CD4-positive, CD25-positive, alpha-beta regulatory T cell (primary cell): ENCODE results near the gene ITGB2. TPM values are rescaled to one million over a fixed set of nuclear protein-coding genes. Genes with fewer than 3 reads are reported as not detected.

Experiments
- ATAC-seq, 2 donors: fragments of 150-1000 bp; cut with Tn5 transposase; one replicate each; pipeline ENCODE4 v1.10.0; 2021; ENCODE audit warnings: low read depth in 2 of 2, moderate number of reproducible peaks in 2 of 2, moderate library complexity in 1 of 2
- DNase-seq, 3 donors: peaks; one replicate each; pipeline versions ENCODE4 v3.0.0 to v3.0.0-alpha.2; 2012 to 2022; ENCODE audit warnings: mixed read lengths in 1 of 3
- H3K27ac ChIP-seq: one replicate; pipeline ENCODE4 v1.7.0; 2013; ENCODE audit warnings: mild to moderate bottlenecking, low read length; ENCODE audit not compliant: insufficient read depth, poor library complexity, severe bottlenecking
- H3K27me3 ChIP-seq: one replicate; pipeline ENCODE4 v1.7.0; 2013; ENCODE audit warnings: low read length; ENCODE audit not compliant: control insufficient read depth, insufficient read depth
- H3K36me3 ChIP-seq: one replicate; pipeline ENCODE4 v1.7.0; 2013; ENCODE audit warnings: mild to moderate bottlenecking, low read length, moderate library complexity; ENCODE audit not compliant: control insufficient read depth, insufficient read depth
- H3K4me1 ChIP-seq: 2 replicates; pipeline ENCODE4 v1.7.0; 2013; ENCODE audit warnings: mild to moderate bottlenecking, low read length; ENCODE audit not compliant: insufficient read depth, control insufficient read depth, poor library complexity, severe bottlenecking
- H3K4me3 ChIP-seq: one replicate; pipeline ENCODE4 v1.7.0; 2013; ENCODE audit warnings: low read depth, mild to moderate bottlenecking, low read length, moderate library complexity
- H3K9me3 ChIP-seq, 2 experiments: 1 replicate in 1 of 2; 2 replicates in 1 of 2; pipeline ENCODE4 v1.7.0; 2013; ENCODE audit warnings: low read length in 2 of 2, mild to moderate bottlenecking in 1 of 2, moderate library complexity in 1 of 2; ENCODE audit not compliant: control insufficient read depth in 2 of 2
- H3K27ac Mint-ChIP-seq, 3 donors: one replicate each; pipeline ENCODE4 v1.8.0; 2020 to 2022; ENCODE audit warnings: mild to moderate bottlenecking in 3 of 3, mixed read lengths in 3 of 3, moderate library complexity in 2 of 3
- H3K27me3 Mint-ChIP-seq: one replicate; pipeline ENCODE4 v1.8.0; 2022; ENCODE audit warnings: mild to moderate bottlenecking, mixed read lengths
- H3K36me3 Mint-ChIP-seq: one replicate; pipeline ENCODE4 v1.8.0; 2020; ENCODE audit warnings: mixed read lengths
- H3K4me1 Mint-ChIP-seq, 4 donors: one replicate each; pipeline ENCODE4 v1.8.0; 2020 to 2022; ENCODE audit warnings: mixed read lengths in 4 of 4, mild to moderate bottlenecking in 1 of 4
- H3K4me3 Mint-ChIP-seq, 4 donors: one replicate each; pipeline ENCODE4 v1.8.0; 2020 to 2022; ENCODE audit warnings: mild to moderate bottlenecking in 4 of 4, mixed read lengths in 4 of 4, moderate library complexity in 3 of 4
- H3K9me3 Mint-ChIP-seq, 7 donors: one replicate each; pipeline ENCODE4 v1.8.0; 2020 to 2022; ENCODE audit warnings: mixed read lengths in 7 of 7, mild to moderate bottlenecking in 3 of 7, moderate library complexity in 2 of 7
- polyA plus RNA-seq, 4 donors: library from polyadenylated mRNA; unstranded; fragments of 300-500 nt; fragmentation: Illumina TruSeq; gene quantifications; one replicate each; pipeline ENCODE4 v1.2.3, GENCODE V29; 2021
- total RNA-seq: library from RNA; stranded (reverse); gene quantifications from one replicate; pipeline ENCODE4 v1.2.3, GENCODE V29; 2022

The ITGB2 gene
- total and polyA plus RNA-seq, 5 donors from 2014 or later: 411 to 519 (median 425) TPM

DNA sequence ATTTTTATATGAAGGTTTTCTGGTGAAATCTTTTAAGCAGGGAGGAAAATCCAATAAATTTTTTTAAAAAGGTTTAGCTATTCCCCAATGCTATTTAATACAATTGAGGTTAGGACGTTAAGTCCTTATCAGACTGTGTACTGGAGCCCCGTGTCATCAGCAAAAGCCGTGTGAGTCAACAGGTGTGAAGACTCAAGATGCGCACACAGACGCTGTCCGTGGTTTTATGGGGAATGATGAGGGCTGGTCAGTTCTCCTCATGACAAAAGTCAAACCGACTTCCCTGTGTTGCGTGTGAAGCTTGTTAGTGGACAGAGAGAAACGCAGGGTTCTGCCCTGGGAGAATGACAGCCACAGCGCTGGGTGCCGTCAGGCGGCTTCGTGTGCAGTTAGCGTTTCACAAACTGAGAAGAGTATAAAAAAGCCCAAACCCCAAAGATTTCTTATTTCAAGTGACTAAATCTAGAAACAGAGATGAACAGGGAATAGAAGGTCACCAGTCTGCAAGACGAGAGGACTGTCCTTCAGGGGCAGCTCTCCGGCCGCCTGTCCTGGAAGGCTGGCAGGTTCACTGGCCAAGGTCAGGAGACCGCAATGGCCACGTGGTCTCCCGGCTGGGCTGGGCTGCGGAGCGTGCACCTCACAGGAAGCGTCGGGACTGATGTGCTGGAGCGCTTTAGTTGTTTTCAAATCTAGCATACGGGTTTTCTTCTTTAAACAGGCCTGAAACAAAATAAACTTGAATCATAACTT lies 69.6 kb downstream of the ITGB2 start:
- ATAC-seq: no peak
- Mint-ChIP-seq H3K36me3 (peaks cover 17% of the 10 kb centered on the region), H3K9me3 (peaks cover 0 to 2% (median 0%) of the 10 kb centered on the region in 7 donors), H3K4me1 (peaks cover 0 to 45% (median 13%) of the 10 kb centered on the region in 4 donors), H3K4me3 (no peak overlapping the region), H3K27me3 (peaks cover 4% of the 10 kb centered on the region), H3K27ac (peak overlapping the region in 2 of 3 donors; percentile 59 to 74)
- no peak overlapping the region for H3K27ac ChIP-seq
- no peaks in the 10 kb centered on the region for H3K9me3 ChIP-seq
- H3K4me1 ChIP-seq: peaks cover 10% of the 10 kb centered on the region
- peaks cover 66% of the 10 kb centered on the region for H3K36me3 ChIP-seq
- no peak for DNase-seq
- no peak overlapping the region for H3K4me3 ChIP-seq
- no peaks in the 10 kb centered on the region for H3K27me3 ChIP-seq

DNA sequence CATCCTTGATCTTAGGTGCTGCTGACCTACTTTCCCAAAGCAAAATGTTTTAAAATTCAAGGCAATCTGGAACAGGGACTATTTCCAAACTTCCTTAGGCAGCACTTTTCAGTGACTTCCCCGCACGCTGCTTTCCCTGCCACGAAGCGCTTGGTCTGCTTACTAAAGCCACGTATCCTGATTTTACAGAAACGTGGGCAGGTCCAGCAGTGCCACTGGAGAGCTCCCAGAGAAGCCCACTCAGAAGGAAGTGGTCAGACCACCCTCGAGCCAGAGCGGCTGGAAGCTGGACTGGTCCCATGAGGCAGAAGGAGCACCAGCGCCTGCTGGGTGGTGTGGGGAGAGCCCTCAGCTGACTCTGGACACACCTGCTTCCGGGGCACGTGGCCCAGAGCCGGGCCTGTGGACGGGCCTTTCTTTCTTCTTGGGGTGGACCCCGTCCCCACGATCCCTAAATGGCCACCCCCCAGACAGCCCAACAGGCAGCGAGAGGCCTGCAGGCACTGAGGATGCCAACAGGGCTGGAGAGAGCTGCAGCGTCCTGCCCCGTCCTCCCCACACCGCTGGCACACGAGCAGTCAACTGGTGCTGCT lies 70.4 kb downstream of the ITGB2 start:
- peaks cover 5% of the 10 kb centered on the region for H3K27me3 Mint-ChIP-seq
- Histone ChIP-seq H3K4me1 (peaks cover 18% of the 10 kb centered on the region), H3K9me3 (no peaks in the 10 kb centered on the region), H3K27ac (no peak overlapping the region), H3K27me3 (no peaks in the 10 kb centered on the region), H3K4me3 (no peak overlapping the region), H3K36me3 (peaks cover 59% of the 10 kb centered on the region)
- no peak for DNase-seq
- H3K9me3 Mint-ChIP-seq: peaks cover 0 to 2% (median 0%) of the 10 kb centered on the region in 7 donors
- no peak for ATAC-seq
- no peak overlapping the region for H3K27ac Mint-ChIP-seq
- H3K4me1 Mint-ChIP-seq: peaks cover 0 to 46% (median 15%) of the 10 kb centered on the region in 4 donors
- H3K36me3 Mint-ChIP-seq: peaks cover 14% of the 10 kb centered on the region
- no peak overlapping the region for H3K4me3 Mint-ChIP-seq

DNA sequence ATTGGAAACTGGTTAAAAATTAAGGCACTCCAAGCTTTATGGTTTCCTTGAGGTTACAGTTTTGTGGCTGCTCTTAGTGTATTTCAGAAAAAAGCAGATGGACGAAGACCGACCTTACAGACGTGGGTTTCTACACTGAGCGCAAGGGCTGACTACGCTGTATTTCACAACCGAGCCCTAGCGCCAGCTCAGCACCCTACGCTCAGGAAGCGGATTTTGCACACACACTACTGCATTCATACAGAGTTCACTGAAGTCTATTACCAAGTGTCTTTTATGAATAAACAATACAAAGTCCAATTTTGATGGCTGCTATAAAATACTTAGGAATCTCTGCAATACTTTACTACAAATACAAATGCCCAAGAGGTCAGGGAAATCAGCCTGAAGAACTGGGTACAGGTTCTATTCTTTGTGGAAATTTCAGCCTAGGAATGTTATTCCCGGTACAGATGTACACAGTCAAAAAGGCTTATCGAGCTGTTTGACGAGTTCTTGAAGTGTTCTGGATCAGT lies 71.0 kb downstream of the ITGB2 start:
- H3K4me3 ChIP-seq: no peak overlapping the region
- peaks cover 52% of the 10 kb centered on the region for H3K36me3 ChIP-seq
- no peak overlapping the region for H3K27ac ChIP-seq
- peaks cover 0 to 42% (median 15%) of the 10 kb centered on the region in 4 donors for H3K4me1 Mint-ChIP-seq
- no peaks in the 10 kb centered on the region for H3K27me3 ChIP-seq
- H3K9me3 Mint-ChIP-seq: no peaks in the 10 kb centered on the region
- H3K27me3 Mint-ChIP-seq: peaks cover 8% of the 10 kb centered on the region
- no peaks in the 10 kb centered on the region for H3K9me3 ChIP-seq
- ATAC-seq (no peak), DNase-seq (no peak)
- H3K36me3 Mint-ChIP-seq: peaks cover 10% of the 10 kb centered on the region
- H3K4me3 Mint-ChIP-seq: peak overlapping the region in 1 of 4 donors; percentile 52
- H3K4me1 ChIP-seq: peaks cover 20% of the 10 kb centered on the region
- no peak overlapping the region for H3K27ac Mint-ChIP-seq

DNA sequence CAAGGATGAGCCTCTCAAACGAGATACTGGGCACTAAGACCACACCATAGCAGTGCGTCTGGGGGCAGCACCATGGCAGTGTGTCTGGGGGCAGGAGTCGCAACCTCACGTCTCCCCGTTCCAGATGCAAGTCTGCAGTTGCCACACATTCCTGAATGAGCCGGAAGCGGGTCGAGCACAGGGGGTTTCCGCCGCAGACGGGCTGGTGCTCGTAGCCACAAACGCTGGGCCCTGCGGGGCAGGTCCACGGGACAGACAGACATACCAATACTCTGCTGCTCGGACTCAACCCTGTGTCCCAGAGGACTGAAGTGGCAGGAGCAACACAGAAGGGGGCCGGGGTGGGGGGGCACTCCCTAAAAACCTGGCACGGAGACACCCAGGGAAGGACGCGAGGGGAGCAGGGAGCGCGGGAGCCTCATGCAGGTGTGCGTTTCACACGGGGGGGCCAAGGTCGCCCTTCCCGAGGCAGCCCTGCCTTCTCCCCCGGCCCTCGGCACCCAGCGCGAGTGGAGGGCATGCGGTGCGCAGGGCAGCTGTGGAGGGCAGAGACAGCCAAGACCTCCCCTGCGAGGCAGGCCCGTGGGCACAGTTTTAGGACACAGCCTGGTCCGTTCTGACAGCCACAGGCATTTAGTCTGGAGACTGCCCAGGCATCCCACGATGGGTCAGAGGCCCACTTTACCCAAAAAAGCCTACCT lies 71.7 kb downstream of the ITGB2 start:
- no peak overlapping the region for H3K27ac Mint-ChIP-seq
- Histone ChIP-seq H3K4me3 (no peak overlapping the region), H3K36me3 (peaks cover 46% of the 10 kb centered on the region), H3K9me3 (no peaks in the 10 kb centered on the region), H3K27me3 (no peaks in the 10 kb centered on the region), H3K27ac (no peak overlapping the region), H3K4me1 (peaks cover 20% of the 10 kb centered on the region)
- peaks cover 0 to 40% (median 12%) of the 10 kb centered on the region in 4 donors for H3K4me1 Mint-ChIP-seq
- H3K4me3 Mint-ChIP-seq: no peak overlapping the region
- ATAC-seq (no peak), DNase-seq (no peak)
- H3K36me3 Mint-ChIP-seq: peaks cover 4% of the 10 kb centered on the region
- H3K9me3 Mint-ChIP-seq: no peaks in the 10 kb centered on the region
- peaks cover 14% of the 10 kb centered on the region for H3K27me3 Mint-ChIP-seq

DNA sequence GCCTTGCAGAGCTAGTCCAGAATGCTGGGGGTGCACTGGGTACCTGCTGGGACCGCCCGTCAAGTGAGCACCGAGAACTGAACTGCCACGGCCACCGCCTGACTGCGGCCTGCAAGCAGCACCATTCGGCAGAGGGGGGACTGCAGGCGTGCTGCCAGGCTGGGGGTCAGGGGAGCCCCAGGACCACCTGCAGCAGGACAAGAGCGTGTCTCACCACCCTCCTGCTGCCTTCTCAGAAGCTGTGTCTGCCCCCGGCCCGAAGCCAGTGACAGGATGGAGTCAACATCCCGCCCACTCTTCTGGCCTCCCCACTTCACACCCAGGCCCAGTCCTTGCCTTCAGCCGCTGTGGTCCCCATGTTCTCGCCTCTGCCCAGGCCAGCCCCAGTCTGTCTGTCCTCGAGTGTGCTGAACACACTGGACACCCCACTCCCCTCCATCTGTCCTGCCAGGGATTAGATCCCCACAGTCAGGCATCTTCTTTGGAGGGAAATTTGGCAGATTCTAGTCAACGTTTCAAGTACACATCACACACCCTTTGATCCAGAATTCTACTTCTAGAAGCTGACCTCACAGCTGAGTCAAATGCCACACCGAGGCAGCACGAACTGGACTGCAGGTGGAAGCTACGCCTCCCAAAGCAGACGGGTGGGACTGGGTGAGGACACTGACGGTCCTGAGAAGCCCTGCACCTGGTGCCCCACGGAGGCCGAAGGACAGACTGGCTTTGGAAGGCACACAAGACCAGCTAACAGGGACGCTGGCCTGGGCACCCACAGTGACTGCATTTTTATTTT lies 73.2 kb downstream of the ITGB2 start:
- ATAC-seq: no peak
- no peak overlapping the region for H3K4me3 ChIP-seq
- H3K36me3 Mint-ChIP-seq: no peaks in the 10 kb centered on the region
- no peaks in the 10 kb centered on the region for H3K9me3 Mint-ChIP-seq
- peaks cover 0 to 31% (median 12%) of the 10 kb centered on the region in 4 donors for H3K4me1 Mint-ChIP-seq
- H3K27me3 ChIP-seq: no peaks in the 10 kb centered on the region
- no peak for DNase-seq
- peaks cover 36% of the 10 kb centered on the region for H3K36me3 ChIP-seq
- H3K4me3 Mint-ChIP-seq: peak overlapping the region in 1 of 4 donors; percentile 65
- H3K4me1 ChIP-seq: peaks cover 20% of the 10 kb centered on the region
- peak overlapping the region in 1 of 3 donors; percentile 48 for H3K27ac Mint-ChIP-seq
- no peak overlapping the region for H3K27ac ChIP-seq
- H3K9me3 ChIP-seq: no peaks in the 10 kb centered on the region
- H3K27me3 Mint-ChIP-seq: peaks cover 18% of the 10 kb centered on the region

DNA sequence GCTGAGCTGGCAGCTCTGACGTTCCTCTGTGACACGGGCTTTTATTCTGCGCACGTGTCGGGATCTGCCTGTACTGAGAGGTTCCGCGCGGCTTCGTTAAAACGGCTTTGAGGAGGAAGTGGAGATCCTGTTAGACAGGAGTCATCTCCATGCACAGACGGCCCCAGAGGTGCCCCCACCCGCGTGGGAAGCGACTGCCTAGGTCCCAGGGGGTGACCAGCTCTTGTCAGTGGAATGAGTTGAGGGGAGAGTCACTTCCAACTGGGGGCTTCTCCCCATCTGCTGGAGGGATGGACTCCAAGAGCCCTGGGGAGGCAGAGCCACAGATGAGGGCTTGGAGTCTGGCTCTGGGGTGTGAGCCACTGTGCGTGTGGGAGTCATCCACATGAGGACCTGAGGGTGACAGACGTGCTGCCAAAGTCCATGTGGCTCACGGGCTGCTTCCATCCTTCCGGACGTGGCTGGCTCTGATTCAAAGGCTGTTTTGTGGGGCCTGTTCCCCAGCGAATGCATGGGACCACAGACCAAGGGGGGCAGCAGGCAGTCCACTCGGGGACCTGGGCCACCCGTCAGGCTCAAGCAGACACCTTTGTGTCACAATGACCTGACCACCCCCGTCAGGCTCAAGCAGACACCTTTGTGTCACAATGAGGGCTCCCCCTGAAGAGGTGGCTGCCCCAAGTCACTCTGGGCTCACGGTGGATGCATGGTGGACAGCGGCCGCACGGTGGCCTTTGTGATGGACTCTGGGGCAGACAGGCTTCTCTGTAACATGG lies 74.0 kb downstream of the ITGB2 start:
- peaks cover 18% of the 10 kb centered on the region for H3K27me3 Mint-ChIP-seq
- H3K4me3 Mint-ChIP-seq: peak overlapping the region in 2 of 4 donors; percentile 62 to 70
- H3K27ac Mint-ChIP-seq: peak overlapping the region in 2 of 3 donors; percentile 31 to 45
- H3K9me3 Mint-ChIP-seq: no peaks in the 10 kb centered on the region
- Histone ChIP-seq H3K27ac (no peak overlapping the region), H3K36me3 (peaks cover 31% of the 10 kb centered on the region), H3K9me3 (no peaks in the 10 kb centered on the region), H3K4me3 (peak overlapping the region; percentile 55), H3K4me1 (peaks cover 20% of the 10 kb centered on the region), H3K27me3 (no peaks in the 10 kb centered on the region)
- ATAC-seq: peak; percentile 50 to 51
- DNase-seq: peak in 1 of 3 donors; percentile 48
- no peaks in the 10 kb centered on the region for H3K36me3 Mint-ChIP-seq
- H3K4me1 Mint-ChIP-seq: peaks cover 0 to 23% (median 9%) of the 10 kb centered on the region in 4 donors

DNA sequence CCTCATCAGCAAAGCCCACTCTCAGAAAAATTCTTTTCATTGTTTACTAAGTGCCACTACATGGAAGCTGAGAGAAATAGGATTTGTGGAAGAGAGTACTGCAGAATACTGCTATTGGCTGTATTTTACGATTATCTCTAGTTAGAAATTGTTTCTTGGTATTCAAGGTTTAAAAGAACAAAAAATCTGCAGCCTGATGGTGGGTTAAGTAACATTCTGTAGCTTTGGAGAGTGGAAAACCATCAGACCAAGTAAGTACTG lies 74.5 kb downstream of the ITGB2 start:
- Mint-ChIP-seq H3K27me3 (peaks cover 18% of the 10 kb centered on the region), H3K4me1 (peaks cover 0 to 18% (median 8%) of the 10 kb centered on the region in 4 donors), H3K27ac (peak overlapping the region in 2 of 3 donors; percentile 31 to 45), H3K36me3 (no peaks in the 10 kb centered on the region), H3K9me3 (no peaks in the 10 kb centered on the region), H3K4me3 (peak overlapping the region in 2 of 4 donors; percentile 62 to 70)
- peak overlapping the region; percentile 55 for H3K4me3 ChIP-seq
- peaks cover 19% of the 10 kb centered on the region for H3K4me1 ChIP-seq
- no peak for ATAC-seq
- H3K27me3 ChIP-seq: no peaks in the 10 kb centered on the region
- H3K36me3 ChIP-seq: peaks cover 26% of the 10 kb centered on the region
- H3K9me3 ChIP-seq: no peaks in the 10 kb centered on the region
- no peak overlapping the region for H3K27ac ChIP-seq
- DNase-seq: no peak
